ENCODE results near the gene CAVIN2. TPM values are rescaled to one million over a fixed set of nuclear protein-coding genes. Genes with fewer than 3 reads are reported as not detected.

Gene CAVIN2
- total and polyA plus RNA-seq, 2 donors (not counting 3 experiments of a cell fraction or from before 2014, with no cell fraction given): 202 to 260 TPM

- no peak overlapping the region for H2AFZ ChIP-seq (ENCODE audit: low read depth, low read length)
- no peaks in the 10 kb centered on the region for H3K9me1 ChIP-seq (replicated peaks; ENCODE audit: control insufficient read depth, extremely low read depth, insufficient read depth, low read length)
- dilution Hi-C loops (cut with MboI; ENCODE audit: extremely low pct_ligation_motif_present, low sequenced_read_pairs): no loop called here
- peaks cover 56% of the 10 kb centered on the region for H3K4me1 ChIP-seq (ENCODE audit: control insufficient read depth, extremely low read depth, insufficient read depth, low read length)
- no peak overlapping the region for H3K4me3 ChIP-seq (replicated peaks in 1 of 3; ENCODE audit: insufficient read depth in 1 of 3, low read depth in 1 of 3, low read length in 3 of 3)
- TF ChIP-seq FOS (IDR thresholded peaks at IDR 0.05; ENCODE audit: borderline replicate concordance, insufficient read depth, low read length) (peak; percentile 93), JUN (IDR thresholded peaks at IDR 0.05; ENCODE audit: borderline replicate concordance, insufficient read depth, insufficient read length, low read depth) (peak; percentile 94), CTCF (IDR thresholded peaks at IDR 0.05; ENCODE audit: extremely low read depth in 1 of 2, insufficient read depth in 1 of 2, low read depth in 1 of 2, low read length in 2 of 2) (no peak), POLR2A (IDR thresholded peaks at IDR 0.05; ENCODE audit: low read depth, low read length) (peak; percentile 74), EZH2 (IDR thresholded peaks at IDR 0.05; ENCODE audit: borderline replicate concordance, low read depth, low read length, severe bottlenecking) (no peak), GATA2 (IDR thresholded peaks at IDR 0.05; ENCODE audit: insufficient read depth, insufficient read length, low read depth, low read length) (peak; percentile 41), POLR2AphosphoS5 (IDR thresholded peaks at IDR 0.05; ENCODE audit: insufficient read depth, low read depth, low read length) (peak; percentile 88)
- H3K27ac ChIP-seq (ENCODE audit: insufficient read depth, low read depth, low read length): peak overlapping the region; percentile 93
- peak overlapping the region; percentile 51 for H3K4me2 ChIP-seq (ENCODE audit: insufficient read depth, low read length)
- H4K20me1 ChIP-seq (replicated peaks; ENCODE audit: control insufficient read depth, extremely low read depth, insufficient read depth, low read length): no peaks in the 10 kb centered on the region
- peak; percentile 73 for FAIRE-seq
- H3K9ac ChIP-seq (replicated peaks; ENCODE audit: extremely low read depth, insufficient read depth, low read length): peak overlapping the region; percentile 67
- H3K79me2 ChIP-seq (ENCODE audit: control insufficient read depth, insufficient read depth, low read length): no peaks in the 10 kb centered on the region
- H3K27me3 ChIP-seq (ENCODE audit: control insufficient read depth in 2 of 2, insufficient read depth in 2 of 2, low read length in 2 of 2): no peaks in the 10 kb centered on the region
- BruUV-seq (replicated peaks): no TSS peak
- H3K9me3 ChIP-seq (replicated peaks; ENCODE audit: control insufficient read depth, insufficient read depth, low read length): no peaks in the 10 kb centered on the region
- ChIA-PET CTCF (interaction anchor here (1.2 to 4.3 kb wide), 7 partner anchors 8 to 305 kb away, joined by 3 to 19 read pairs (median 13); partner anchors contain the start of gene CAVIN2), POLR2A (interaction anchor here (1.2 to 3.6 kb wide), 3 partner anchors 8 to 11 kb away, joined by 5 to 43 read pairs (median 9); partner anchors contain the start of gene CAVIN2)
- intact Hi-C loops (cut with micrococcal nuclease): loop anchor here (1.0 kb wide), 4 partner anchors 10 to 70 kb away; partner anchors contain the start of gene CAVIN2
- peak; percentile 97 for DNase-seq (ENCODE audit: low read depth, low spot score)
- no peaks in the 10 kb centered on the region for H3K36me3 ChIP-seq (ENCODE audit: control insufficient read depth in 2 of 2, extremely low read depth in 1 of 2, insufficient read depth in 2 of 2, low read length in 2 of 2)
Observed at GRCh38 chr2:191857259-191857805, 10.4 kb upstream of the CAVIN2 start.
